ENCODE results near the gene ZFP36L1. TPM values are rescaled to one million over a fixed set of nuclear protein-coding genes. Genes with fewer than 3 reads are reported as not detected.

ZFP36L1 gene
- total RNA-seq = 46.7 and 47.1 TPM in 2 replicates

- peak; percentile 96 for DNase-seq (ENCODE audit: insufficient read length, low spot score, missing footprints)
These were observed at the start of gene ZFP36L1 for GRCh38 chr14:68792979-68793733. TSS of gene ZFP36L1 (minus strand) at chr14:68793067. CDS start at chr14:68792938, 129 bp downstream.

GRCh38 chr14:68842298-68842697 lies 49.4 kb upstream of the ZFP36L1 start:
- DNase-seq (ENCODE audit: insufficient read length, low spot score, missing footprints) = no peak

More at GRCh38 chr14:68792979-68793733, at the start of gene ZFP36L1:
- peaks cover 29% of the 10 kb centered on the region for H3K4me1 ChIP-seq (ENCODE audit: insufficient read depth, low read length)
- peaks cover 51% of the 10 kb centered on the region for H3K79me2 ChIP-seq (ENCODE audit: insufficient read depth, low read length)
- H3K27me3 ChIP-seq (ENCODE audit: insufficient read depth, low read length) = no peaks in the 10 kb centered on the region
- H4K20me1 ChIP-seq (ENCODE audit: insufficient read depth, low read length) = peaks cover 37% of the 10 kb centered on the region
- H3K9me3 ChIP-seq (ENCODE audit: low read depth, low read length) = no peaks in the 10 kb centered on the region
- peak within 1 kb of the TSS; percentile 50 for H2AFZ ChIP-seq (ENCODE audit: low read length)
- peak within 1 kb of the TSS; percentile 99 for H3K4me2 ChIP-seq (ENCODE audit: insufficient read depth, low read length)
- no peak for TF ChIP-seq CTCF (IDR thresholded peaks at IDR 0.05; ENCODE audit: extremely low read depth, low read depth, low read length)
- peaks cover 26% of the 10 kb centered on the region for H3K36me3 ChIP-seq (ENCODE audit: insufficient read depth, low read length)
- H3K4me3 ChIP-seq (ENCODE audit: insufficient read depth, low read length) = peak within 1 kb of the TSS; percentile 87
- H3K27ac ChIP-seq (ENCODE audit: low read depth, low read length) = peak within 1 kb of the TSS; percentile 100

GRCh38 chr14:68841016-68841809 lies 48.3 kb upstream of the ZFP36L1 start:
- H4K20me1 ChIP-seq (ENCODE audit: insufficient read depth, low read length) = no peaks in the 10 kb centered on the region
- TF ChIP-seq CTCF (IDR thresholded peaks at IDR 0.05; ENCODE audit: extremely low read depth, low read depth, low read length) = no peak
- peak overlapping the region; percentile 66 for H3K27ac ChIP-seq (ENCODE audit: low read depth, low read length)
- no peak overlapping the region for H3K4me3 ChIP-seq (ENCODE audit: insufficient read depth, low read length)
- no peak overlapping the region for H3K4me2 ChIP-seq (ENCODE audit: insufficient read depth, low read length)
- H3K27me3 ChIP-seq (ENCODE audit: insufficient read depth, low read length) = no peaks in the 10 kb centered on the region
- DNase-seq (ENCODE audit: insufficient read length, low spot score, missing footprints) = no peak
- peak overlapping the region; percentile 13 for H2AFZ ChIP-seq (ENCODE audit: low read length)
- no peaks in the 10 kb centered on the region for H3K9me3 ChIP-seq (ENCODE audit: low read depth, low read length)
- peaks cover 4% of the 10 kb centered on the region for H3K36me3 ChIP-seq (ENCODE audit: insufficient read depth, low read length)
- H3K4me1 ChIP-seq (ENCODE audit: insufficient read depth, low read length) = peaks cover 14% of the 10 kb centered on the region
- H3K79me2 ChIP-seq (ENCODE audit: insufficient read depth, low read length) = no peaks in the 10 kb centered on the region

More at GRCh38 chr14:68842298-68842697, 49.4 kb upstream of the ZFP36L1 start:
- Histone ChIP-seq H2AFZ (ENCODE audit: low read length) (no peak overlapping the region), H3K27me3 (ENCODE audit: insufficient read depth, low read length) (no peaks in the 10 kb centered on the region), H3K27ac (ENCODE audit: low read depth, low read length) (no peak overlapping the region), H3K4me2 (ENCODE audit: insufficient read depth, low read length) (no peak overlapping the region), H3K79me2 (ENCODE audit: insufficient read depth, low read length) (no peaks in the 10 kb centered on the region), H3K9me3 (ENCODE audit: low read depth, low read length) (no peaks in the 10 kb centered on the region), H4K20me1 (ENCODE audit: insufficient read depth, low read length) (no peaks in the 10 kb centered on the region), H3K4me3 (ENCODE audit: insufficient read depth, low read length) (no peak overlapping the region), H3K36me3 (ENCODE audit: insufficient read depth, low read length) (peaks cover under 1% of the 10 kb centered on the region), H3K4me1 (ENCODE audit: insufficient read depth, low read length) (peaks cover 14% of the 10 kb centered on the region)
- TF ChIP-seq CTCF (IDR thresholded peaks at IDR 0.05; ENCODE audit: extremely low read depth, low read depth, low read length) = no peak

- no peaks in the 10 kb centered on the region for H3K79me2 ChIP-seq (ENCODE audit: insufficient read depth, low read length)
- H3K27ac ChIP-seq (ENCODE audit: low read depth, low read length) = no peak overlapping the region
- DNase-seq (ENCODE audit: insufficient read length, low spot score, missing footprints) = no peak
- peaks cover 4% of the 10 kb centered on the region for H3K36me3 ChIP-seq (ENCODE audit: insufficient read depth, low read length)
- H3K4me2 ChIP-seq (ENCODE audit: insufficient read depth, low read length) = no peak overlapping the region
- no peaks in the 10 kb centered on the region for H4K20me1 ChIP-seq (ENCODE audit: insufficient read depth, low read length)
- H2AFZ ChIP-seq (ENCODE audit: low read length) = no peak overlapping the region
- TF ChIP-seq CTCF (IDR thresholded peaks at IDR 0.05; ENCODE audit: extremely low read depth, low read depth, low read length) = no peak
- H3K27me3 ChIP-seq (ENCODE audit: insufficient read depth, low read length) = no peaks in the 10 kb centered on the region
- H3K4me1 ChIP-seq (ENCODE audit: insufficient read depth, low read length) = peaks cover 14% of the 10 kb centered on the region
- H3K9me3 ChIP-seq (ENCODE audit: low read depth, low read length) = no peaks in the 10 kb centered on the region
- no peak overlapping the region for H3K4me3 ChIP-seq (ENCODE audit: insufficient read depth, low read length)
These were observed 47.6 kb upstream of the ZFP36L1 start for GRCh38 chr14:68840454-68840853.

Measured in osteoblast (primary cell).